Fibroblast of skin of right biceps (primary cell): ENCODE data around the gene BCL6.
"Not testable (repeated sequence)": the region's sequence is repeated elsewhere in the genome, so short reads cannot be mapped to it uniquely, and the experiment has no call there.

Source experiments
- DNase-seq: peaks from one replicate; pipeline ENCODE4 v3.0.0-alpha.2; 2013

Gene BCL6

DNA sequence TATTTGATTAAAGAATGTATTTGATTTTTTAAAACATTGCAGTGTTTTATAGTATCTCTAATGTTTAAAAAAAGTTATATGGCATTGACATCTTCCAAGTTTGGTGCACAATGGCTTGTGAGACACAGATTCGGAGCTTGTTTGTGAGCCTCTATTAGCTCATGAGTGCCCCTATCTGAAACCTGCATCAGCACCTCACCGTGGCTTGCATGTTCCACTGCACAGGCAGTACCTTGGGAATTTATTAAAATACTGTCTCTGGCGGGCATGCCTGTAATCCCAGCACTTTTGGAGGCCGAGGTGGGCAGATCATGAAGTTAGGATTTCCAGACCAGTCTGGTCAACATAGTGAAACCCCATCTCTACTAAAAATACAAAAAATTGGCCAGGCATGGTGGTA, 36.1 kb downstream of the BCL6 start:
- no peak for DNase-seq

DNA sequence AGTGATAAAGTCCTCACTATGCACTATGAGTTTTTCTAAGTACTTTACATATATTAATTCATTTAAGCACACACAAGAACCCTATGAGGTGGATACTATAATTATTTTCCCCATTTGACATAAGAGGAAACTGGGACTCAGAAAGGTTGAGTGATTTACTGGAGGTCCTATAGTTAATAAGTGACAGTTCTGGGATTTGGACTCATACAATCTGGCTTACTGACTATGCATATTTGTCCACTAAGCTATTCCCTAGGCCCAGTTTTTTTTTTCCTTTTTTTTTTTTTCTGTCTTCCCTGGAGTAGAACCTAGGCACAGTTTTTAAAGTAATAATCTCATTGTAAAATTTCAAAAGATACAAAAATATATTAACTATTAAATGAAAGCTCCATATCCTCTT, 36.6 kb downstream of the BCL6 start:
- no peak for DNase-seq

DNA sequence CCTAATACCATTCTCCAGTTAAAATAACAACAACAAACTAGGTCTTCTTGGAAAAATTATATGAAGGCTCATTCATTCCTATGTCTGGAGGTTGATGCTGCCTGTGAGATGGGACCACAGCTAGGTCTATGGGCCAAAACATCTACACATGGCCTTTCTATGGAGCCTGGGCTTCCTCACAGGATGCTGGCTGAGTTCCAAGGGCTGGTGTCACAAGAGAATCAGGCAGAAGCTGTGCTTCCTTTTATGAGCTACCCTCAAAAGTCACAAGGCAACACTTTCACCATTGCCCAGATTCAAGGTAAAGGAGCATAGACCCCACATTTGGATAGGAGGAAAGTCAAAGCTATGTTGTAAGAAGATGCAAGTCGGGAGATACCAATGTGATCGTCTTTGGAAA, 38.3 kb downstream of the BCL6 start:
- DNase-seq = no peak

DNA sequence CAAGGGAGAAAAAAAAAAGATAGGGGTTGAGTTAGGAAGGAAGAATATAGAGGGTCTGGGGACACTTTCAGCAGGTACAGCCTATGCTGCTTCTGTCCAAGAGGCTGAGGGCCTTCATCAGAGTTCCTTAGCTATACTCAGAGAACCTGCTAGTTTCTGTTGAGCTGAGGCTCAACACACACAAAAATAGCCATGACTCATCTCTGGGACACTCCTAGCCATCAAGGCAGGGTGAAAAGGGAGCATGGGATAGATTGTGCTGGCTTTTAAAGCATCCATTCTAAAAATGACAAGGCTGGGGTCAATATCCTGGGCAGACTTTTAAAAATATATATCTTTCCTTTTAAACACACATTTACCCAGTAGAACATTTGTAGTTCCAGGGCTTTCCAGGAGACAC, 40.1 kb downstream of the BCL6 start:
- DNase-seq = peak; percentile 8

DNA sequence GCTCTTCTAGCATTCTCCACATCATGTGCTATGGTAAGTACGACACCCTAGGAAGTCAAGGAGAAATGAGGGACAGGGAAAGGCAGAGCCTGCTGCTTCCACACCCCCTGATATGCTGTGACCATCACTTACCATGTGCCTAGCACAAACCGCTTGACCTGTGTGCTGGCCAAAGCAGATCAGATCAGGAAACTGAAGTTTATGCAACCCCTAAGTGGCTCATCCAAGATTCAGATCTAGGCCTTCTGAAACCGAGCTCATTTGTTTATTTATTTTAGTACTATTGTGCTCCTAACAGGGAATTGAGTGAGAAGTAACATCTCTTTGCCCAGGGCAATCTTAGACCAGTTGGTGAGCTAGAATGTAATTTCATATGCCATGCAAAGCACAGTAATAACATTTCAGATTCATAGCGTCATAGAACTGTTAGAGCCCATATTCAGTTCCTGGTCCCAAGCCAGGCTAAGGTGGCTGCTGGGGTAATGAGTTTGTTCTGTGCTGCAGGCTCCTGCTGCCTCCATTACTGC, 42.7 kb downstream of the BCL6 start, which contains the start of gene RTP2:
RTP2 (minus strand) TSS at position 51 of the 527 bp plus-strand sequence. CDS start 429 bp downstream, outside the sequence.
- DNase-seq = no peak

DNA sequence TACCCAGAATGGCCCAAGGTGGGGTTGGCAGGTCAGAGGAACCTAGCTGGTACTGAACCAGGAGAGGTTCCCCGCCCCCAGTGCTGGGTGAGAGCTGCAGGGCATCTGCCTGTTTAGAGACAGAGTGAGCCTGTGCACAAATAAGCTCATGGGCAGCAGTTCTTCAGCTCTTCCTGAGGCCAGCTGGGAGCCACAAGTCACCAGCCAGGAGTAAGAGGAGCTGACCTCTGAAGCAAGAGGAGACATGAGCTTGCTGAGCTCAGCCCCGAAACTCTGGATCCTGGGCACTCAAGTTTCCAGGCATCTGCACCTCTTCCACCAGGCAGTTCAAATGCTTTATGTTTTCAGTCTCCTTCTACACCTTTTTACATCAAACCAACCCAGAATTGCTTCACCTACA, 45.0 kb downstream of the BCL6 start:
- DNase-seq = no peak

DNA sequence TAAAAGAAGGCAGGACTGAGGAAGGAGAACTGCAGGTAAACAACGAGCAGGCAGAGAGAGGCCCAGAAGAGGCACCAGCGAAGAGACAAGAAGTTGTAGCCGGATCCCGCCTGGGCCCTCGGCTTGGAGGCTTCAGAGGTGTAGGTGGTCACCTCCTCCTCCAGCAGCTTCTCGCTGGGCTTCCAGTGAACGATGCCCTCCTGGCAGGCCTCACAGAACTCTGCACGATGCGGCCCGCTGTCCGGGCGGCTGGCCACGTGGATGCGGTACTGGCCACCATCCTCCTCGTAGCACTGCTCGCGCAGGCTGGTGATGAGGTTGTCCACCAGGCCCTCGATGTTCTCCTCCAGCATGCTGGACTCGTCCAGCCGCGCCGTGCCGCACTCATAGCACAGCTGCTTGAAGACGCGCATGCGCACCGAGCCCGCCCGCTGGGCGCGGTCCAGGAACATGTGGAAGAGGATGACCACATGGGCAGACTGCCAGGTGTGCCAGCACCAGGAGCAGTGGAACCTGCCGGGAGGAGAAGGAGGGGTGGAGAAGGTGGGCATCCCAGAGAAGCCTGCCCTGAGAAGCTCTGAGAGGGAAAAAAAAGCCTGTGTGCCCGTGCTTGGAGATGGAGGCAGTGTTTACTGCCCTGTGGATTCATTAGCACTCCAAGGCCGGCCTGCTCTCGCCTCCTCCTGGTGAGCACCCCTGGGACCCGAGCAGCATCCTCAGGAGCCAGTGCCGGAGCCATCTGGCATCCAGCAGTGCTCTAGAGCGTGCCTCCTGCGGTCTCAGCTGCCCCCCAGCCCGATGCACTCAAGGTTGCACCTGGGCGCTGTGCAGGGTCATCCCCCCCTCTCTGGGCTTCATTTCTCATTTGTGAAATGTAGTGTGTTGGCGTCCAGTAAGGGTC, 46.5 kb downstream of the BCL6 start:
- no peak for DNase-seq

DNA sequence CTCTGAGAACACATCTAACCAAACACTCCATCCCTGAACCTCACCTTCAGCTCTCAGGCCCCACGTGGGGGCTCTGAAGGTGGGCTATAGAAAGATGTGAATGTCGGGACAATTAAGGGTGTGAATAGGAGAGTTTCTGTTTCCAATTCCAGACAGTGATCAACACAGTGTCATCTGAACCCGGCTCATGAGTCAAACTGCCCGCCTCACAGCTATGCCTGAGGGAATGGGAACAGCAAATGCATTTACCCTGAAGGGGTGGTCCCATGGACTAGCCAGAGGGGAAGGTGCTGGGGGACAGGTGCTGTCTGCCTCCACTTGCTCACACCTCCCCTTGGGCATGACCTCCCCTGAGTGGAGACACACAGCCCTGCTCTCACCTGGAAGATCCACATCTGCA, 49.2 kb downstream of the BCL6 start:
- DNase-seq = no peak

DNA sequence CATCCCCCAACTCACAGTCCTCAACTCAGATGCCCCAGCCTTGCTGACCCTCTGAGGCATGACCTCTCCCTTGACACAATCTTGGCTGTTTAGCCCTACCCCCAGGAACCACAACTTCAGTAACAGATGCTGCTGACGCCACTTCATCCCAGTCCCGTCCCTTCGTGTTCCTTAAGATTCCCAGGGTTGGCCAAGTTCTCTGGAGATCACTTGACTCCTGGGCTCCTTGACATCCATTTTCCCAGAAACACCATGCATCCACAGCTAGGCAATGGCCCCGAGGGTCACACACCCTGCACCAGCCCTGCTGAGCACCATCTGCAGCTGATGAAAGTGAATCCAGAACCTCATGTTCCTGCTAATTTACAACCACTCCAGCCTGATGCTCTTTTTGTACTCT, 49.8 kb downstream of the BCL6 start:
- no peak for DNase-seq

DNA sequence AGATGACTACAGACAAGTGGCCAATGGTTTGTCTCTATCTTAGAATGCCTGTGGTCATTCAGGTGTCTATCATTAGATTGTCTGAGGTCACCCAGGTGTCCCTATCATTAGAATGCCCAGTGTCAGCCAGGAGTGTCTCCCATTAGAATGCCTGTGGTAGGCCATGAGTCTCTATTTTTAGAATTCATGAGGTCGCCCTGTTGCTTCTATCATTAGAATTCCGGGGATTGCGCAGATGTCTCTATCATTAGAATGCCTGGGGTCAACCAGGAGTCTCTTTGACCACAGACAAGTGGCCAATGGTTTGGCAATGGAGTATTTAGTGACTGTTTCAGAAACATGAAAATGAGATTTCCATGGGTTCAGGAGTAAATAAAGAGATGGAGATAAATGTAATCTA, 50.5 kb downstream of the BCL6 start:
- DNase-seq = peak; percentile 61

DNA sequence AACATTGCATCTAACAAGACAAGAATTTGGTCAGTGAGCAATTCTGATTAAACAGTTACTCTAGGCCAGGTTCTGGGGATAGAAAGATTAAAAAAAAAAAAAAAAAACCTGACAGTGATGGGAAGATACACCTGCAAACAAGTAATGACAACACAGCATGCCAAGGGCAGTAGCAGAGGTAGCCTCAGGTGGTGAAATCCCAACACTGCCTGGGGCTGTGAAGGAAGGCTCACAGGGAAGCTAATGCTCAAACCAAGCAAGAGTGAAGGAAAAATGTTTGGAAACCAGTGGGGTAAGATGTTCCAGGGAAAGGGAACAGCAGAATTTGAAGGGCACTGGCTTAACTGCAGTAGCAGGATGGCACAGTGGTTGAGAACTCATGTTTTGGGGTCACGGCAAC, 51.8 kb downstream of the BCL6 start:
- DNase-seq = no peak

DNA sequence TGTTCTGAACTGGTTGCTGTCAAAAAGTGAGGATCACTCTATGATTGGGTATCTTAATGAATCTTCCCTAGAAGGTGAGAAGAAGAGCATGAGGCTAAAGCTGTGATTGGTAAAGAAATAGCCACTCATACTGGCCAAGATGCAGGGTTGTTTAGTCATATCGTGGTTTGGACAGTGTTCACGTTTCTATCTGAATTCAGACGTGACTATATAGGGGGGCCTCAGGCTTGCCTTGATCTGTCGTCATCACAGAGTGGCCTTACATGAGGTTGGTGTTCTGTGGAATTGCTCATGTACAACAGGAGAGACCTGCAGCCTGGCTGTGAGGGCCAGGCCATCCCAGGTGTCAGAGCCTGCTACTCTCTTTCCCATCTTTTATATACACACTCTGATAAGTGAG, 55.3 kb downstream of the BCL6 start:
- peak; percentile 64 for DNase-seq

DNA sequence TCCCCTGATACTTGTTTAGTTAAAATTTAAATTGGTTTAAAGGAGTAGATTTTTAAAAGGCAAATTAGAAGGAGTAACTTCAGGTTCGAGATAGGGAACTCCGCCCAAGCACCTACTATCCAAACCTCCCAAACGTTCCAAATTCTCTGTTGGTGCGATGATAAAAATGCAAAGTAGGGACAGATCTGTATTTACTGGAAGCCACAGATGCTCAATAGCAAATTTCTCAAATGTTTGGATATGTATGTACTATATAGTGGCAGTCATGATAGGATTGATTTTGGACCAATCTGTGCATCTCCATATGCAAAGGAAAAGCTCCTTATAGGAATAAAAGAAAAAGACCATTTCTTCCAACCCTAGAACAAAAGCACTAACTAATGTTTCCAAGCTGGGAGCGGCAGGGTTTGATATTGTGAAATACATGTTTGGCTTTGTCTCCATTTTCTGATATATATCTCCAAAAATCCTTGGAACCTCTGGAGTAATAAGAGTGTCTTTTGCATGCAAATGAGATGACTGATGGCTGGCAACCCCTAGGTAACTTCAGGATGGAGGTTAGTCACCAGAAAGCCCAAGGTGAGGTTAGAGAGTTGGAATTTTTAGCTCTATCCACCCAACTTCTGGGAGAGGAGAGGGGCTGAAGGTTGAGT, 58.5 kb downstream of the BCL6 start:
- DNase-seq = no peak

DNA sequence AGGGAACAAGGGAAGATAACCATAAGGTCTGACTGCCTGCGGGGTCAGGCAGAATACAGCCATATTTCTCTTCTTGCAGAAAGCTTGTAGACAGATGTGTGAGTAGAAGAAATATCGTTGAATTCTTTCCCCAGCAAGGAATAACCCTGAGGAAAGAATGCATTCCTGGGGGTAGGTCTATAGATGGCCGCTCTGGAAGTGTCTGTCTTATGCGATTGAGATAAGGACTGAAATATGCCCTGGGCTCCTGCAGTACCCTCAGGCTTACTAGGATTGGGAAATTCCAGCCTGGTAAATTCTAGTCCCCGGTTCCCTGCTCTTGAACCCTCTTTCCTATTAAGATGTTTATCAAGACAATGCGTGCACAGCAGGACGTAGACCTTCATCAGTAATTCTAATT, 59.3 kb downstream of the BCL6 start:
- DNase-seq = no peak

DNA sequence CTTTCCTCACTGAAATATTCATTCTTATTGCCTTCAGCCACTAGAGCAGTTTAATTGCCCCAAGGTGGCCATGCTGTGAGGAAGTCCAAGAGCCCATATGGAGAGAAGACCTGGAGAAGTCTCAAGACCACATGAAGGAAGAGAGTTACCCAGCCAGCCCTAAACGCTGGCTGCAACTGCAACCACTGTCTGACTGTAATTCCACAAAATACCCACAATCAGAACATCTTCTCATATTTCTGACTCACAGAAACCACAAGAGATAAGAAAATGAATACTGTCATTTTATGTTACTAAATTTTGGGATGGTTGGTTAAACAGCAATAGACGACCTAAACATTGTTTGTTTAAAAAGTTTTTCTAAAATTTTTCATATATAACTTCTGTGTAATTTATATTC, 60.4 kb downstream of the BCL6 start:
- peak; percentile 43 for DNase-seq

DNA sequence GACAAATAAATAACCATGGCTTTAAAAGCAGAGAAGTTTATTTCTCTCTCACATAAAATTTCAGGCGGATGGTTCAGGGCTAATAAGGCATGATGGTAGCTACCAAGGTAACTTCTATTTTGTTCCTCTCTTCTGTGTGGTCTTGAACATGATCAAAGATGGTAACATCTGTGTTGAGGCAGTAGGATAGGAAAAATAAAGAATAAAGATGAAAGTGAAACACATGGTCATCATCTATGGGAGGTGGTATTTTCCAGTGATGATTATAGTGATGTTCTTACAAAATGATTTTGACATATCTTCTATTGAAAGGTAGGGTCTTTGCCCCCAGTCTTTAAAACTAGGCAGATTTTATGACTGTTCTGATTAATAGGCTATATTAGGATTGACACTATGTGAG, 60.8 kb downstream of the BCL6 start:
- no peak for DNase-seq

DNA sequence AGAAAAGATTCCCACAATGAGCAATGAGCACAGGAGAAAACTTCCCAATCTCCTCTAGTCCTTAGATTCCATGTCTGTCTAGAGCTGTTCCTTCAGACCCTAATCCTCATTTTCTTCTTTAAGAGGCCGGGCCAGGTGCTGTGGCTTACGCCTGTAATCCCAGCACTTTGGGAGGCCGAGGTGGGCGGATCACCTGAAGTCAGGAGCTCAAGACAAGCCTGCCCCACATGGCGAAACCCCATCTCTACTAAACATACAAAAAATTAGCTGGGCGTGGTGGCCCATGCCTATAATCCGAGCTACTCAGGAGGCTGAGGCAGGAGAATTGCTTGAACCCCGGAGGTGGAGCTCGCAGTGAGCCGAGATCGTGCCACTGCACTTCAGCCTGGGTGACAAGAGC, 63.5 kb downstream of the BCL6 start:
- DNase-seq = not testable (repeated sequence)

DNA sequence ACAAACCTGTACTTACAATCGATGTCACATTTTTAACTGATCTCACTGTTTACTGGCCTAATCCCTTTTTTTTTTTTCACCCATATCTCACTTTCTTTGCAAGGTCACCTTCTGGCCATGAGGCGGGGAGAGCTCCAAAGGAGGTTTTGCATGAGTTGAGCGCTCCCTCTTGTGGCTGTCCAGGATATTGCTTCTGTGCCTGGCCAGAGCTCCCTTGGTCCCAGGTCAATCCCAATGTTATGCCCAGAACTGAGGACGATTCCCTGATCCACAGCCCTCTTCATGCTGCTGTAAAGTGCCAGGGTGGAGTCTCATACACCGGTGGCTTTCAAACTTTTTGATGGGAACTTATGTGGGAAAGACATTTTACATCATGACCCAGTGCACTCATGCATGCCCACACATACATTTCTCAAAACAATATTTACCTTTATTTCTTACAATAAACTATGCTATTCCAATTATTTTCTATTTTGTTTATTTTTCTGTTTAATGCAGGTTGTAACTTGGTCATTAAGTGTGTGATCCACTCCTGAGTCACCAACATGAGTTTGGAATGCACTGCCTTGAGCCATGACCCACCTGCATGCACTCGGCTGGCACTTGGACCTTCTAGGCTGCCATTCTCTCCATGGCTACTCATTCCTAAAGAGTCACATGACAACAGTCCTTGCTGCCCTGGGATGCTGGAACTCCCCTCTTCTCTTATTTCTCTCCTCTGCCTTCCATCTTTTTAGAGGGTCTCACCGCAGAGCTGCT, 65.5 kb downstream of the BCL6 start:
- DNase-seq = peak; percentile 63

DNA sequence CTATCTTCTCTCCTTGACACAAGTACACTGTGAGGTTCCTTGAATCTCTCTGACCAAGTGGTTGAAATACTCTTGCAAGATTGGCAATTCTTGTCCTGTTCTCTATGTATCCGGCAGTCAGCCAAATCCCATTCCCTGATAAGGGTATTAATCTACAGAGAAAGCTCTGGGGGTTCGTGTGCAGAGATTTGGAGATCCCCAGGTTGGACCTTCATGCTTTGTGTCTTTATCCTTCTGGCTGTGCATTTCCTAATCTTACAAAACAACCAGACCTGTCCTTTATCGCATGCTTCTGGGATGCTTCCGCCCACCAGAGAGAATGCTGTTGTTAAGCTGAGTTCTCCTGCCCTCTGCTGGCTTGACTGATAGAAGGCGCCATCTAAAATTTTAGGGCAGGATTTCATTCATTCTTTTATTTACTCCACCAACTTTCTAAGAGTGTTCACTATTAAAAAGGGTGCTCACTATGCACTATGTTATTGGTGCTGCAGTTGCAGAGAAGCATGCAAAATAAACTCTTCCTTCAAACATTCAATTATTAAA, 66.5 kb downstream of the BCL6 start:
- DNase-seq = peak; percentile 60

DNA sequence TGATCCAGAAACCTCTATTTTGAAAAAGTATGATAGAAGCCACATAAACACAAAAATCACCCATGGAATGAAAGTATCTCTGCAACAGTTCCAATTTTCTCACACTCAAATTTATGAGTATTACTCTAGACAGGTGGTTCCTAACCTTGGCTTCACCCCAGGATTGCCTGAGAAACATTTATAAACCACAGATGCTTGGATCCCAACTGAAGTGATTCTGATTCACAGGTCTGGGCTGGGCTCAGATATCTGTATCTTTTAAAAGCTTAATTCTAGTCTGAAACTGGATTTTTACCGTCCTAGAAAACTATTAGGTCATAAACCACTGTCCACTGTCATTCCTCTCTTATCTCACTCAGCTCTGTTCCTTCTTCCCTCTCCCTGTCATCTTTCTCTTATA, 67.7 kb downstream of the BCL6 start:
- no peak for DNase-seq

DNA sequence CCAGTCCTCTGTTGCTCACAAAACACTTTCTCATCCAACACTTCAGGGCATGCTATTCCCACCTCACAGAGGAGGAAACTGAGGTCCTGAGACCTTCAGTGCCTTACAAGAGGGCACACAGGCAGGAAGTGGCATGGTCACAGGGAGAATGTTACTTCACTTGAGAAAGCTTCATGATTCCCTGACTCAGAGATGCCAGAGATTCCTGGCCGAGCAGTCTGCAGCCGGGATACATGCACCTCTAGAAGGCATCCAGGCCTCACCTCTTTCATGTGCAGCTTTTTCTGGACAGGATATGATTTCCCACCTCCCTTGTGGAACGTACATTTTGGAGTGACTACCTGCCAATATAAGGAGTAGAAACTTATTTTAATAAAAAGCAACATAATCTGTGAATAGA, 72.3 kb downstream of the BCL6 start:
- DNase-seq = no peak
